ENCODE measurements around the gene CMIP.
"Not testable (repeated sequence)": the region's sequence is repeated elsewhere in the genome, so short reads cannot be mapped to it uniquely, and the experiment has no call there.

CMIP gene

GRCh38 chr16:81671738-81672597 is 227.4 kb downstream of the CMIP start:
- DNase-seq, result no peak

DNA sequence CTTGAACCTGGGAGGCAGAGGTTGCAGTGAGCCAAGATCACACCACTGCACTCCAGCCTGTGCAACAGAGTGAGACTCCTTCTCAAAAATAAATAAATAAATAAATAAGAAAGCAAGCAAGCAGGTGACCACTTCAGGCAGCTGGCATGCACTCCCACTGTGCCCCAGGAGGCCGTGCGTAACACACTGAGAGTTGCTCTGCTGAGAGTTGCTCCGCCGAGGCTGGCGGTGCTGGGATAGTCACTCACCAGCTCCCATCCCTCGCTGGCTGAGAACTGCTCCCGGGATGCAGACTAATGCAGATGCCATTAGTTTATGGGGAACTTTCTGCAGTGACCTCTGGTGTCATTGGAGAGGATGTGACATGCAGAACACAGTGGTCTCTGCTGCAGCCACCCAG is 228.8 kb downstream of the CMIP start:
- DNase-seq, result no peak

DNA sequence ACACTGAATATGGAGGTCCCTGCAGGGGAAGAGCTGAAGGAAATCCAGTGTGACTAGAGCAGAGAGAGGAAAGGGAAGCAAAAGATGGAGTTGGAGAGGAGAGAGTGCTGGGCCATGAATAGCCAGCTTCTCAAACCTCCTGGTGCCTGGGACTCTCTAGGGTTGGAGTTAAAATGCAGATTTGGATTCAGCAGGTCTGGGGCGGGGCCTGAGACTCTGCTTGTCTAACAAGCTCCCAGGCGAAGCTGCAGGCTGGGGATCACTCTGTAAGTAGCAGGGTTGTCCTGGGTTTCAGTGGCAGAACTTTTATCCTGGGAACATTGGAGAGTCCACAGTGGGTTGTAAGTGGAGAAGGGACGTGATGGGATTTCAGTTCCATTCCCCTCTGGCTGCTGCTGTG is 231.1 kb downstream of the CMIP start:
- no peak for DNase-seq

DNA sequence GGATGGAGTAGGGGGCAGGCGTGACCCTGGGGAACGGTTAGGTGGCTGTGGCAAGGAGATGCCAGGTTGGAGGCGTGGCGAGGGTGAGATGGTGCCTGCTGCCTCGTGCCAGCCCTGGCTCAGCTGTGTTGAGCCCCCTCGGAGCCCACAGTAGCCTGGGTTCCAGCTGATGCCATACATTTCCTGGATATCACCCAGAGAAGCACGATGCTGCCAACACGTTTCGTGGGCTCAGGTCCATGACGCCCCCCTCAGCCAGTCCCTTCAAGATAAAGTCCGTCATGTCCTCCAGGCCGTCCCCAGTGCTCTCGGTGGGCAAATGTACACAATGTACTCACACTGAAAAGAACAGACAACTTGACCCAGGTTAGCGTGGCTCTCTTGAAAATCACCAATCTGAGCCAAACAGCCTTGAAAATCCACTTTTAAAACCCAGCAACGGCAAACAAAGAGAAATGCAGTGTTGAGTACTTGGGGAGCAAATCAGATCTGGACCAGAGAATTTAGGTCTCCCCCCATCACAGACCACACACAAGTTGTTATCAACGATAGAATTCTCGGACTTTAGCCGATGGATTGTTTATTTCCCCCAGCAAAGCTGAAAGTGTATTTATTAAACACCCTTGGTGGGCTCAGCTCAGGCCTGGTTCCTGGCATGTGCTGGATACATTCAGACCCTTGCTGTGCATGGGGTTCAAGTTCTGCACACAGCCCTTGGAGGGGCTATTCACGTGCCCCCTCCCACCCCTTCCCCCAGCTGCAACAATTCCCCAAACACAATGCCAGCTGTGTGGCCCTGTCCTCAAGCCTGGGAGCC is 231.7 kb downstream of the CMIP start:
- DNase-seq, result no peak

DNA sequence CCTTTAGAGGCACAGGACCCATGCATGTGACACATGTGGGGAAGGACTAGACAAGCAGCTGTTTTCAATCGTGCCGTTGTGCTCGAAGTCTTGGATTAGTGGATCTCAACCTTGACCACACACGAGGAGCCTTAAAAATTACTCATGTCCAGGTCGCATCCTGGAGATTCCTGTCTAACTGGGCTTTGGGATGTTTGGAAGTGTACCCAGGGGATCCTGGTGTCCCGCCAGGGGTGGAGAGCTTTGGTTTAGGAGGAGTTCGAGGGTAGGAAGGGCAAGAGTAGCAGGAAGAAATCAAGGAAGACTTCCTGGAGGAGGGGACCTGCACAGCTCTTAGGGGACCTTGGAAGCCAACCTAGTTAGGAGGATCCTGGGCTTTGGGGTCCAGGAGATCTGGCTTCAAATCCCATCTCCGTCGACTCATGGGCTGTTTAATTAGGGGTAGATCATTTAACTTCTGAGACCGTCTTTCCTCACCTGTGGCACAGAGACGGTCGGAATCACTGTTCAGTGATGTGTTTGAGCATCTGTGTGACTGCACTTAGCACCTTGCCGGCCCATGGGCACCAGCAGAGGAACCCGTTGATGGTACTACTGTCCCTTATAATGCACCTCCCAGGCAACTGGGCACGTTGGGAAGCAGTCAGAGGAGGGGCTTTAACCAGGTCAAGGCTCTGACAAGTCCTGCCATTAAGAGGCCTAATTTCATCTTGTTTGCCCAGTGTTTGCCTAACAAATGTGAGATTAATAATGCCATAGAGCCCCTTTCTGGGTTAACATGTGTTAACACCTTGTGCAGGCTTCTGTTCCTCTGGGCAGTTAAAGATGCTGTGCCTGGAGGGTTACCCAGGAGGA is 232.5 kb downstream of the CMIP start:
- peak; percentile 20 for DNase-seq

GRCh38 chr16:81678326-81679095 is 233.9 kb downstream of the CMIP start:
- DNase-seq, result no peak

- no peak for DNase-seq
Observed at GRCh38 chr16:81679721-81680430, 235.3 kb downstream of the CMIP start.

GRCh38 chr16:81680444-81681275 is 236.1 kb downstream of the CMIP start:
- no peak for DNase-seq

DNA sequence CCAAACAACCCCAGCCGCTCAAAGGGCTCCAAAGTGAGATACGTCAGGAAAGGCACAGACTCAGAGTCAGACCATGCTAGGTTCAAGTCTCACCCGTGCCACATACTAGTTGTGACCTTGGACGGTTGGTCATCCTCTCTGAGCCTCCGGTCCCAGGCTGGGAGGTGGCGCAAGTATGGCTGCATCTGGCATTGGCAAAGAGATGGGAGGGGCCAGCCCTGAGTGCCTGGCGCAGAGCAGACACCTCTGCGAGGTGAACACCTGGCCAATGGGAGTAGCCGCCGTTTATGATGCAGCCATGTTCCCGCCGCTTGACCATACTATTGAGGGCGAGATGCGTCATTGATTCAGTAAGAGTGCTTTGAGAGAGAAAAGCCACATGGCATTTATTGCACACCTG is 236.7 kb downstream of the CMIP start:
- no peak for DNase-seq

- DNase-seq, result no peak
Observed at GRCh38 chr16:81684242-81684837, 239.7 kb downstream of the CMIP start.

DNA sequence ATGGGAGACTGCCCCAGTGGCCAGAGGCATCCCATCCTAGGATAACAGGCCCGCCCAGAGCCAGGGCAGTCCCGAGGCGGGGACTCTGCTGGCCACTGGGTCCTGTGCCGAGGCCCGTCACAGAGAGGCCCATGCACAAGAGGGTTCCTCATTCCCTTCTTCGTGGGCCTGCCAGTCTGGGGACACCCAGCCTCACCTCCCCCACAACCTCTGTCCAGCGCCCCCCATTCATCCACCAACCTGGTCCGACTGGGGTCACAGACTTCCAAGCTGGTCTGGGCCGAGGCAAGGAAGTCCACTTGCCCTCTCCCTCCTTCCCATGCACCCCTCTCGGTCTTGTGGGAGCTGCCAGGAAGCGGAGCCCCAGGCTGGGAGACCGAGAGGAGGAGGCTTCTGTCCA is 240.3 kb downstream of the CMIP start:
- no peak for DNase-seq

GRCh38 chr16:81686391-81687130 is 242.0 kb downstream of the CMIP start:
- DNase-seq, result no peak

GRCh38 chr16:81687131-81687456 is 242.5 kb downstream of the CMIP start:
- DNase-seq, result no peak

DNA sequence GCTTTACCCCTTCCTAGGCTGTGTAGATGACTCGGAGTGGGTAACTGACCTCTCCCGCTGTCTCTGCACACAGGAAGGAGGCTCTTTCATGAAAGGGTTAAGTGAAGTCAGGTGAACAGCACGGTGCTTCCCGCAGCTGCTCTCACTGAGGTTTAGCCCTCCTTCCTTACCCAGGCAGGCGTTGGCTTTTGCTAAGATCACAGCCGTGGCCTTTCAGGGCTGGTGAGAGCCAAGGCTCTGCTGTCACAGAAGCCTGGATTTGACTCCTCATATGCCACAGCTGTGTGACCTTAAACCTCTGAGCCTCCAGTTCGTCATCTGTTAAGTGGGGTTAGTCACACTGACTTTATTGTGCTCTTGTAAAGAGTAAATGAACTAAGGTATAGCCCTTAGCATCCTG is 243.6 kb downstream of the CMIP start:
- DNase-seq, result no peak

- not testable (repeated sequence) for DNase-seq
Observed at GRCh38 chr16:81688839-81689238, 244.2 kb downstream of the CMIP start.

DNA sequence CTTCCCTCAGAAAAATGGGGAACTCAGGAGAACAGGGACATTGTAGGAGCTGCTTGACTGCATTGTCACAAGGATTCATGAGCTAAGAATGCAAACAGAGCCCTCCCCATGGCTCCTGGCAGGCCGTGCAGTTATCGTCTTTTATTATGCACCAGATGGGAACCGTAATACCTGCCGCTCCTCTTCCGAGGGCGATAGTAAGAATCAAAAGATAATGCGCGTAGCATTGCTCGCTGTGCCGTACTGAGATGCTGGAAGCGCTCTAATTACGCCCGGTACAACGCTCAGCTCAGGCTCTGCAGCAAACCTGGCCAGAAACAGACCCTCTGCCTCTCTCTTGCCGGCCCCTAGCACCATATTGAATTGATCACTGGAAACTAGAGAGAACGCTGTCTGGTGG is 247.4 kb downstream of the CMIP start:
- DNase-seq, result no peak

- no peak for DNase-seq
Observed at GRCh38 chr16:81692571-81692970, 248.0 kb downstream of the CMIP start.

DNA sequence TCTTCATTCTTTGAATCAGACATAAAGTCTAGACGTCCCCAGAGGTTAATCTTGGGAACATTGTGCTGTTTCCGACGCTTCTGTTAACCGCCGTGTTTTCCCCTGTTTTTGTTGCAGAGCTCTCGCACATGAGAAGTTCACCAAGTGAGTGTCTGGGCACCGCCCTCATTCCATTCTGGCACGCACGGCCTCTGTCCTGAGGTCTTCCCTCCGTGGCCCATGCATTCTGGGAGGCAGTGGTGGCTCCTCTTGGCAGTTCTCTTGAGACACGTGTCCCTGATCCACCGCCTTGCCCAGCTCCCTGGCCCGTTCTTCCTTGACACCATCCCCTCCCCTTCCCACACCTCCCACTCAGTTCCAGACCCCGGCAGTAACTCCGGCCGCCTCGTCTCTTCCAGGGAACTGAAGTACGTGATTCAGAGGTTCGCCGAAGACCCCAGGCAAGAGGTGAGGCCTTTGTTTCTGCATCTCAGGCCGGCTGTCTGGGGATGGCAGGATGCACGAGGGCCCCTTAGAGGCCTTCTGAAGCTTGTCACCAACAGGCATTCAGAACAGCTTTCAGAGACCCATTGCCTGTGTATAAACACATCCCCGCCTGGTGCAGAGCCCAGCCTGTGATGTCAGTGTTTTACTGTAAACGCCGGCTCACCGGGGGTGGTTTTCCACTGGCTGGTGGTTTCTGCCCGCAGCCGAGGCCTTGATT is 248.6 kb downstream of the CMIP start:
- DNase-seq, result peak; percentile 6

- no peak for DNase-seq
Observed at GRCh38 chr16:81693744-81694303, 249.2 kb downstream of the CMIP start.
